GM12873 (cell line): ENCODE measurements around the gene COBL.

ENCODE experiments used
- TF ChIP-seq, protein P1 (sequence below): IDR thresholded peaks from 2 replicates; pipeline ENCODE4 v1.5.1; 2012; ENCODE audit warnings: low read depth, mild to moderate bottlenecking, moderate library complexity, low read length, control low read depth; ENCODE audit not compliant: insufficient read depth; ENCODE audit errors: missing control alignments

COBL gene

GRCh38 chr7:51279391-51280023 lies 37.1 kb downstream of the COBL start:
- TF ChIP-seq, protein P1, sequence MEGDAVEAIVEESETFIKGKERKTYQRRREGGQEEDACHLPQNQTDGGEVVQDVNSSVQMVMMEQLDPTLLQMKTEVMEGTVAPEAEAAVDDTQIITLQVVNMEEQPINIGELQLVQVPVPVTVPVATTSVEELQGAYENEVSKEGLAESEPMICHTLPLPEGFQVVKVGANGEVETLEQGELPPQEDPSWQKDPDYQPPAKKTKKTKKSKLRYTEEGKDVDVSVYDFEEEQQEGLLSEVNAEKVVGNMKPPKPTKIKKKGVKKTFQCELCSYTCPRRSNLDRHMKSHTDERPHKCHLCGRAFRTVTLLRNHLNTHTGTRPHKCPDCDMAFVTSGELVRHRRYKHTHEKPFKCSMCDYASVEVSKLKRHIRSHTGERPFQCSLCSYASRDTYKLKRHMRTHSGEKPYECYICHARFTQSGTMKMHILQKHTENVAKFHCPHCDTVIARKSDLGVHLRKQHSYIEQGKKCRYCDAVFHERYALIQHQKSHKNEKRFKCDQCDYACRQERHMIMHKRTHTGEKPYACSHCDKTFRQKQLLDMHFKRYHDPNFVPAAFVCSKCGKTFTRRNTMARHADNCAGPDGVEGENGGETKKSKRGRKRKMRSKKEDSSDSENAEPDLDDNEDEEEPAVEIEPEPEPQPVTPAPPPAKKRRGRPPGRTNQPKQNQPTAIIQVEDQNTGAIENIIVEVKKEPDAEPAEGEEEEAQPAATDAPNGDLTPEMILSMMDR, result no peak

GRCh38 chr7:51278797-51279196 lies 37.8 kb downstream of the COBL start:
- TF ChIP-seq, protein P1, result no peak

DNA sequence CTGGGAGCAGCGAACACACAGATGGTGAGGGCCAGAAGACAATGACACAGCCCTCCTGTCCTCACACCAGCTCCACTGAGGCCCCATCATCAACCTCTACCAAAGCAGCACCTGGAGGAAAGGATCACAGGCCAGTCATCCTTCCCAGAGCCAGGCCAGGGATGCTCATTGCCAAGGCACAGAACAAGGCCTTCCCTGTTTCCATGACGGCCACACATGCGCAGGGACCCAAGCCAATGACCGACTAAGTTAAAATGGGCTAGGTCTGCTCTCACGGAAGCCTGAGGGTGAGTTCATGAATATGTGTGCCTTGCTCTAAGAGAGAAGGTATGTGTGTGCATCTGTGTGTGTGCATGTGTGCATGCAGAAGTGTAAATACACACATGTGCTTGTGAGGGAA lies 39.6 kb downstream of the COBL start:
- TF ChIP-seq, protein P1, result no peak

GRCh38 chr7:51276091-51276605 lies 40.5 kb downstream of the COBL start:
- TF ChIP-seq, protein P1, result no peak

GRCh38 chr7:51275532-51275931 lies 41.1 kb downstream of the COBL start:
- TF ChIP-seq, protein P1, result no peak

DNA sequence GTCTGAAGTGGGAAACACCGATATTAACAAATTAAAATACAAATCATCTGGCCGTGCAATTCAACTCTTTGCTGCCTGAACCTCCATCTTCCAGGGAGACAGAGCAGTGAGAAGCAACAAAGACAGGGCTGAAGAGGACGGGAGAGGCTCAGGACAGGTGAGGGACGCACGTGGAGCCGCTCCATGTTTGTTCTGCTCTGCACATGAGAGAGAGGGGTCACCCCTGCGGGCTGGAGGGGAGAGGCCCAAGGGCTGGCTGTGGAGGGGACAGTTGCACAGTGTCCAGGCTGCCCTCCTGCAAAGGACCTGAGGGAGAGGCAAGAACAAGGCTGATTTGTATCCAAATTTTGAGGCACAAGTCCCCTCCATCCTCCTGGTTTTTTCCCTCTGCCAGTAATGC lies 41.7 kb downstream of the COBL start:
- TF ChIP-seq, protein P1, result no peak

DNA sequence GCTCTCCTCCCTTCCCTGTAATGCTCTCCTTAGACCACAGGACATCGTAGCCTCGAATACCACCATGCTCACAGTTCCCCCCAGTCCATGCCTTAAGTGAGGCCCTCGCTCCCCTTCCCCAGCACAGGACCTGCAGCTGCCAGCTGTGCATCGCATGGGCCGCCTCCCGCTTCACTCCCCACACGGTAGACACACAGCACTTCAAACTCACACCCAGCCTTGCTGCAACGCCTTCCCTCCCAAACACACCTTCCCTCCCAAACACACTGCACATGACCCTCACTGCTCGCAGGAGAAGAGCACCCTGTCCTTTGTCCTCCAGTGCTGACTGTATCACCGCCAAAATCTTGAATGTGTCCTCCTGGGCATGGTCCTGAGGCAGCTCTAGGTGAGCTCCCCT lies 42.6 kb downstream of the COBL start:
- TF ChIP-seq, protein P1, result no peak

DNA sequence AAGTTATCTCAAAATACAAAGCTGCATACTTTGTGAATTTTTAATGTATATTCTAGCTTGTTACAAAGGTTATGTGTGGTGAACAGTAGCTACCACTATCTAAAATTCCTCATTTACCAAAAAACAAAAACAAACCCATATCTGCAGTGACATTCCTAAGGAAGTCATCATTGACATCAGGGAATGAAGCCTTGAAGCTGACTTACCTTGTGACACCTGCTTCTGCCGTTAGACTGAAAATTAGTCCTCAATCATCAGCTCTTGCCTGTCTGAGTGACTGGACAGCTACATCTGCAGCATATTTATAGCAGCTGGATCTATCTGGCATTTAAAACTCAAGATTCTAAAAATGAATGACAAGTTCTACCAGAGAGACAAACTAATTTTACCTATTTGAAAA lies 43.2 kb downstream of the COBL start:
- TF ChIP-seq, protein P1, result no peak
